ENCODE results near the gene RAB39A.

Gene RAB39A

GRCh38 chr11:107969219-107969618 is 41.0 kb downstream of the RAB39A start:
- Mint-ChIP-seq H3K4me1 (no peaks in the 10 kb centered on the region), H3K9me3 (no peaks in the 10 kb centered on the region), H3K27me3 (ENCODE audit: low read depth, poor library complexity) (no peaks in the 10 kb centered on the region), H3K27ac (no peak overlapping the region), H3K4me3 (no peak overlapping the region), H3K36me3 (ENCODE audit: low read depth) (peaks cover 8% of the 10 kb centered on the region)
- TF ChIP-seq, protein P1, sequence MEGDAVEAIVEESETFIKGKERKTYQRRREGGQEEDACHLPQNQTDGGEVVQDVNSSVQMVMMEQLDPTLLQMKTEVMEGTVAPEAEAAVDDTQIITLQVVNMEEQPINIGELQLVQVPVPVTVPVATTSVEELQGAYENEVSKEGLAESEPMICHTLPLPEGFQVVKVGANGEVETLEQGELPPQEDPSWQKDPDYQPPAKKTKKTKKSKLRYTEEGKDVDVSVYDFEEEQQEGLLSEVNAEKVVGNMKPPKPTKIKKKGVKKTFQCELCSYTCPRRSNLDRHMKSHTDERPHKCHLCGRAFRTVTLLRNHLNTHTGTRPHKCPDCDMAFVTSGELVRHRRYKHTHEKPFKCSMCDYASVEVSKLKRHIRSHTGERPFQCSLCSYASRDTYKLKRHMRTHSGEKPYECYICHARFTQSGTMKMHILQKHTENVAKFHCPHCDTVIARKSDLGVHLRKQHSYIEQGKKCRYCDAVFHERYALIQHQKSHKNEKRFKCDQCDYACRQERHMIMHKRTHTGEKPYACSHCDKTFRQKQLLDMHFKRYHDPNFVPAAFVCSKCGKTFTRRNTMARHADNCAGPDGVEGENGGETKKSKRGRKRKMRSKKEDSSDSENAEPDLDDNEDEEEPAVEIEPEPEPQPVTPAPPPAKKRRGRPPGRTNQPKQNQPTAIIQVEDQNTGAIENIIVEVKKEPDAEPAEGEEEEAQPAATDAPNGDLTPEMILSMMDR (IDR thresholded peaks at IDR 0.05): no peak
- no peak for DNase-seq

DNA sequence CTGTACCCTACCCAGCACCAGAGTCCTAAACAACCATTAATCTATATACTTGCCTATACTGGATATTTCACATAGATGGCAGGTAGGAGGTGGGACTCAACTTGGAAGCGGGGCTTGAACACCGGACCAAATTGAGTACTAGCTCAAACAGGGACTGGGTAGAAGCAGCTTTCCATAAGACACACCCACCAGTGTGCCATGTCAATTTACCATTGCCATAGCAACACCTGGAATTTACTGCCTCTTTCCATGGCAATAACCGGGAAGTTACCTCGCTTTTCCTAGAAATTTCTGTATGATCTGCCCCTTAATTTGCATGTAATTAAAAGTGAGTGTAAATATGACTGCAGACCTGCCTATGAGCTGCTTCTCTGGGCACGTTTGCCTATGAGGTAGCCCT is 41.8 kb downstream of the RAB39A start:
- Mint-ChIP-seq H3K4me3 (no peak overlapping the region), H3K36me3 (ENCODE audit: low read depth) (no peaks in the 10 kb centered on the region), H3K4me1 (no peaks in the 10 kb centered on the region), H3K9me3 (peaks cover 2% of the 10 kb centered on the region), H3K27ac (no peak overlapping the region), H3K27me3 (ENCODE audit: low read depth, poor library complexity) (no peaks in the 10 kb centered on the region)
- TF ChIP-seq, protein P1 (IDR thresholded peaks at IDR 0.05): no peak
- no peak for DNase-seq

- Mint-ChIP-seq H3K27ac (no peak overlapping the region), H3K4me1 (no peaks in the 10 kb centered on the region)
These were observed 45.4 kb downstream of the RAB39A start for GRCh38 chr11:107973641-107974040.

GRCh38 chr11:107988397-107989158 is 60.3 kb downstream of the RAB39A start:
- Mint-ChIP-seq H3K9me3 (no peaks in the 10 kb centered on the region), H3K27me3 (ENCODE audit: low read depth, poor library complexity) (peaks cover 3% of the 10 kb centered on the region), H3K4me1 (peaks cover 5% of the 10 kb centered on the region)

More at GRCh38 chr11:107973641-107974040, 45.4 kb downstream of the RAB39A start:
- no peak overlapping the region for H3K4me3 Mint-ChIP-seq
- no peaks in the 10 kb centered on the region for H3K27me3 Mint-ChIP-seq (ENCODE audit: low read depth, poor library complexity)
- no peak for DNase-seq
- H3K9me3 Mint-ChIP-seq: peaks cover 4% of the 10 kb centered on the region
- TF ChIP-seq, protein P1 (IDR thresholded peaks at IDR 0.05): no peak
- no peaks in the 10 kb centered on the region for H3K36me3 Mint-ChIP-seq (ENCODE audit: low read depth)

GRCh38 chr11:107991868-107992414 is 63.7 kb downstream of the RAB39A start:
- H3K27me3 Mint-ChIP-seq (ENCODE audit: low read depth, poor library complexity): no peaks in the 10 kb centered on the region
- H3K27ac Mint-ChIP-seq: no peak overlapping the region
- no peak for DNase-seq
- peaks cover 5% of the 10 kb centered on the region for H3K4me1 Mint-ChIP-seq
- no peaks in the 10 kb centered on the region for H3K36me3 Mint-ChIP-seq (ENCODE audit: low read depth)
- TF ChIP-seq, protein P1 (IDR thresholded peaks at IDR 0.05): no peak
- H3K4me3 Mint-ChIP-seq: no peak overlapping the region
- H3K9me3 Mint-ChIP-seq: peaks cover 21% of the 10 kb centered on the region

More at GRCh38 chr11:107988397-107989158, 60.3 kb downstream of the RAB39A start:
- Mint-ChIP-seq H3K27ac (no peak overlapping the region), H3K4me3 (no peak overlapping the region), H3K36me3 (ENCODE audit: low read depth) (no peaks in the 10 kb centered on the region)
- DNase-seq: no peak
- TF ChIP-seq, protein P1 (IDR thresholded peaks at IDR 0.05): no peak
